ENCODE data around the gene KIF3A.

The KIF3A gene

DNA sequence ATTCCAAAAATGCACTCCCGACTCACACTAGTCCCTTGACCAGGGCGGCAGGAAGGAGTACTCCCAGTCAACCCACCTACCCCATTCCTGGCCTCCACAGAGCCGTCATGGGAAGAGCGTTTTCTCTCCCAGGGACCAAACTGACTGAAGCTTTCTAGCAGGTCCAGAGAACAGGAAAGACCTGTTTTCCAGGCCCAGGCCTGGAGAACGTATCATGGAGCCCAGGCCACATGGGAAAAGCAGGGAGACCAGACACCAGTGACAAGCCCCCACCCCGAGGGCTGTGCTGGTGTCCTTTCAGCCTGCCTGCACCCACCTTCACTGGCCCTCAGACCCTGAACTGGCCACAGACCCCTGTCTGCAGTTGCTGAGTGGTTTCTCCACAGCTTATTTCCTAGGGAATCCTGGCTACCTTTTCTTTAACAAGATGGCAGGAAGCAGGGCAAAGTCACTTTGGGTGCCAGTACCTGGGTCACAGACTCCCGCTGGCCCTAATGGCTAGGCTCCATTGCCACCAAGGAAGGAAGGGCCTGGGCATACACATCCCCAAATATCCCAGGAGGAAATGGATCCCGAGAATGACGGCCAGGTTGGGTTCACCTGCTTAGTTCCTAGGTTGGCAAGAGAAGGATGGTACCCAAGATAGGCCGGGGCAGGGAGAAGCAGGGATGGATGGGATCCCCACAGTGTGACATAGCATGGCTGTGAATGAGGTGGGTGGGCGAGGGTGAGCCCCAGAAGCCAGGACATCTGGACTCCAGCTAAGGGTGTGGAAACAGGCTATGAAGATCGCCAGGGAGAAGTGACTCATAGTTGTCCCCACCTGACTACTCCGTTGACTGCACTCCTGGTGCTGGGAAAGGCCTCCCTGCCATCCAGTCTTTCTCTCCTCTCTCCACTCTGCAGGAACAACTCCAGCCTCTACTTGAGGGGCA, 22.0 kb upstream of the KIF3A start:
- in situ Hi-C loops (cut with MboI; ENCODE audit: low pct_unique_long_range_greater_than_20kb, low sequenced_read_pairs) = no loop called here
- DNase-seq = no peak

DNA sequence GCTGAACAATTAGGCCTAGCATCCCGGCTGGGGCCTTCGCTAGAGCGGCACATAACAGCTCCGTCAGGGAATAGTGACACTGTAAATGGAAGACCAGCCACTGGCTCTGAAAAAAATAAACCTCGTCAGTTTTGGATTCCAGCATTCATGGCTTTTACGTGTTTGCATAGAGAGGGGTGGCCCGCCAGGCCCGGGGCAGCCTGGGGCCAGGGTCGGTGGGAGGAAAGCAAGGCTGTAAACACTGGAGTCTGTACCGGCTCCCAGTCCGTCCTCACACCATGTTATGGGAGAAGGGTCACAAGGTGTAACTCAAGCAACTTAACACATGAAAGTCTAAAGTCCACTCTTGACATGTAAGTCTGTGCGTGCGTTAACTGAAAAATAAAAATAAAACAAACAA, 21.1 kb upstream of the KIF3A start:
- no peak for DNase-seq
- in situ Hi-C loops (cut with MboI; ENCODE audit: low pct_unique_long_range_greater_than_20kb, low sequenced_read_pairs) = no loop called here

DNA sequence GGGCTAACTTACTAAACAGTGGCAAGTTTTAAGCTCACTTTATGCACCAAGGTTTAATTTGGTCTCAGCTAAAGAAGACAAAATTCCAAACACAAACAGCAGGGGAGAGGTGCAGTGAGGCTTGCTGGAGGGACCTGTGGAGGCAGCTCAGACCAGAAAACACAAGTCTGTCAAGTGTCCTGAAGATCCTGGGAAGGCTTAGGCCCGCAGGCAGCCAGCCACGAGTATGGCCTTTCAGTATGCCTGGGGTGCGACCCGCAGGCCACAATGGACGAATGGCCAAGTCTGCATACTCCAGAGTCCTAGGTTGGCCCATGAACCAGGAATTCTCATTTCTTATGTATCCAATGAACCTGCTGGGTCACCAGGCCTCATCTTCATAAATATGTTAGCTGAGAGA, 19.2 kb upstream of the KIF3A start:
- DNase-seq = no peak
- in situ Hi-C loops (cut with MboI; ENCODE audit: low pct_unique_long_range_greater_than_20kb, low sequenced_read_pairs) = no loop called here

DNA sequence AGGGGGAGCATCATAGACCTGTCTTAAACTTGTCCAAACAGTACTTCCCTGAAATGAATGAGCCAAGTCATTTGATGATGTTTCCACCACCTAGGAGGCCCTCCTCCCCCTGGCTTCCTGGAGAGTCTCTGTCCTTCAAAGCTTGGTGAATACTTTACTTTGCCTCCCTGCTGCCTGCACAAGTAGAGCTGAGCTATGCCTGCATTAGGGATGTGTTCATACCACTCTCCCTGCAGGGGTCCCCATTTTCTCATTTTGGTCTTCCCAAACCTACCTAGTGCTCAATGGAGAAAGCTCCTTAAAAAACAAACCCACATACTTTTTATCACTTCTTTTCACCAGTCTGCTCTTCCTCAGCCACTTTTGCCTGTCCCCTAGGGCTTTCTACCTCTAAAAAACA, 17.6 kb upstream of the KIF3A start:
- peak; percentile 59 for DNase-seq
- in situ Hi-C loops (cut with MboI; ENCODE audit: low pct_unique_long_range_greater_than_20kb, low sequenced_read_pairs) = no loop called here

DNA sequence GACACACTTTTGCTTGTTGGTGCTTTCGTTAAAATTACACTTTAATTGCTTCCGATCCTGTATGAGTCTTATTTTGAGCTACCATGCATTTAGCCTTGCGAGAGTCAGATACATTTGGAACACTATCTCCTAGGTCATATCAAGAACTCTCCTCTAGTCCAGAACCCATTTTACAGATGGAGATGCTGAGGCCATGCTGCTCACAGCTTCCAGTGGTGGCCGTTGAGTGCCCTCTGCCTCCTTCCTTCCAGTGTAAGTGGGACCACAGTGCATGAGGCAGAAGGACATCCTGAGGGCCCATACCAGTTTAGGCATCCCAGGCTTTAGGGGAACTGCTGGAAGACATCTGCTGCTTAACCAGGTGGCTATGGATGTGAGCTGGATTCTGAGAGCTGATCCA, 16.8 kb upstream of the KIF3A start:
- in situ Hi-C loops (cut with MboI; ENCODE audit: low pct_unique_long_range_greater_than_20kb, low sequenced_read_pairs) = no loop called here
- no peak for DNase-seq

DNA sequence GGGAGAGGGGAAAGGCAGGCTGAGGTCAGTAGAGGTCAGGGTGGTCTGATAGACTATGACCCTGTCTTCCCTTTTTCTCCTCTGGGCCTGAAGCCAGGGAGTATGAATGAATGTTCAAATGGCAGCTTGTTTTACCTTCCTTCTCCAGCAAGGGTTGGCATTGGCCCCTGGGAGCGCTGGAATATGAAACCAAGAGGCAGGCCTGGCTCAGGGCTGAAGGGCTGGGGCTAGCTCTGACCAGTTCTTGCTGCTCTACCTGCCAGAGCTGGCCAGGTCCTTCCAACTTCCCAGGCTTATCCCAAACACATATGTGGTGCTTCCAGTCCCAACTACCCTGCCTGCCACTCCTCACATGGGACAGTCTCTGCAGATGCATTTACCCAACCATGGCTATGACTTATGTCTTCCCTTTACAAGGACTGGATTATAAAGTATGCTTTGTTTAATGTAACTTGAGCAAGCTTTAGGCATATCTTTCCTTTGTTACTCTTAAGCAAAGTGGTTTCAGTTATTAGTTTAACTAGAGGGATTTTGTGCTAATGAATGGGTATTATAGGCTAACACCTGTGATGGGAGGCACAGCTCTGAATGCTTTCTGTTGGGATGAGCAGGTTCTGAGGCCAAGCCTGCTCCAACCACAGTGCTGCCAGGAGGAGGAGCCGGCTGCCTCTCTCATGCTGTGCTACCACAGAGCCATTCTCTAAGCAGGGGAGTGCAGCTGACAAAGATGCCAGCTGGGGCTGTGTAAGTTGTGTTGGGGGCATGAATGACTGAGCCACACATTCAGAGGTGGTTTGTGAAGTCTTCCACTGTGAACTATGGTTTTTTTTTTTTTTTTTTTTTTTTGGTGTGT, 16.0 kb upstream of the KIF3A start:
- in situ Hi-C loops (cut with MboI; ENCODE audit: low pct_unique_long_range_greater_than_20kb, low sequenced_read_pairs) = no loop called here

DNA sequence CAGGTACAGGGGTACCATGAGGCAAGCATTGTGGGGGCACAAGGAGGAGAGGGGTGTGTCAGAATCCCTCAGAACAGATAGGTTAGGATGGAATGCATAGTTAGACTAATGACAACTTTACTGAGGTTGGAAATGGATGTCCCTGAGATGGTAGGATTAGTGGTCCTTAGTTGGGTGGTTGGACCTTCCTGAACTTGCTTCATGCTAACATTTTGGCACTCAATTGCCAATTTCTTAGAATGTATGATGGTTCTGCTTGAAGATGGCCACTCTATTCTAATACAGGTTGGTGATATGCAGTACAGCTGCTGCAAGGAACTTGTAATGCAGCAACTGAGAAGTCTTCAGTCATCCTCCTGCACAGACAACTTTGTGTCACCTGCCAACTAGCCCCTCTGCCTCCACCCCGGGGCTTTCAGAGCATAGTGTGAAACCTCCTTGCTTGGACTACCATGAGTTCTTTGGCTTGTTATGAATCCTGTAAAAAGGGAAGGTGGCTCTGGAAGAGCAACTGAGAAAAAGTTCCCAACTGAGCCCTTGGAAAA, 15.3 kb upstream of the KIF3A start:
- in situ Hi-C loops (cut with MboI; ENCODE audit: low pct_unique_long_range_greater_than_20kb, low sequenced_read_pairs) = no loop called here
- no peak for DNase-seq

More for the DNA sequence above, 16.0 kb upstream of the KIF3A start:
- peak; percentile 19 for DNase-seq

DNA sequence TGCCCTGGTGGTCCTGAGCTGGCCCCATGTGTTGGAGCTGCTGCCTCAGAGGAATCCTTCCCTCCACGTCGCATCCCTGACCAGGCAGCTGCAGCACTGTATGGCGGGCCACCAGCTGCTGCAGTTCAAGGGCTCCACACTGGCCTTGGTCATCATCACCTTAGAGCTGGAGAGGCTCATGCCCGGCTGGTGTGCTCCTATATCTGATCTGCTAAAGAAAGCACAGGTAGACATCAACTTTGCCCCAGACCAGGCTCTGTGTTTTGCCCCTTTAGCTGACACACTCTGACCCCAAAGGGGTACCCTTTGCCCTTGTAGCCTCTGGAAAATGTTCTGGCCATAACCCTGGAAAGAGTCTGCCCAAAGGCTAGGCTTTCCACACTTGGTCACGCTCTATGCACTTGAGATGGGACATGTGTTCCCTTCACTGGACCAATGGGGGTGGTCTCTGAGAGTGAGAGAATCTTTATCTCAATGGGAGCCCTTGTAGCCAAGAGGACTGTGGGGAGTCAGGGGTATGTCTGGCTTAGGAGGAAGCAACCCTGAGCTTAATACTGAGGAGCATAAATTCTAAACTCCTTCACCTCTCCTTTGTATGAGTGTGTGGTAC, 14.7 kb upstream of the KIF3A start:
- no peak for DNase-seq
- in situ Hi-C loops (cut with MboI; ENCODE audit: low pct_unique_long_range_greater_than_20kb, low sequenced_read_pairs) = no loop called here

DNA sequence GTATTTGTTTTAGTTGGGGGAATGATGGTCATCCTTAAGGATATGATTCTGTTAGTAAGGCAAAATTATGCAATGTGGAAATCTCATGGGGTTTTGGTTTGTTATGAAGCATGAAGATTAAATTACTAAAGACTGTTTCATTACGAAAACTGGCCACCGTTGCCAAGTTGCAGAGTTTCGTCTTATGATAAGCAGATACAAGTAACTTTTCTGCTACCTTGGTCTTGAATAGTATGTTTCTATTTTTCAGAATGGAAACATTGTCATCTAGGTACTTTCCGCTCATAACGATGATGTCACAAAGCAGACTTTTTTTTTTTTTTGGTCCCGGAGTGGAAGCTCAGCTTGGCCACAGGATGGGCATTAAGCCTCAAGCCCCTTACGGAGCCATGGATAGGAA, 14.1 kb upstream of the KIF3A start:
- no peak for DNase-seq
- in situ Hi-C loops (cut with MboI; ENCODE audit: low pct_unique_long_range_greater_than_20kb, low sequenced_read_pairs) = no loop called here

DNA sequence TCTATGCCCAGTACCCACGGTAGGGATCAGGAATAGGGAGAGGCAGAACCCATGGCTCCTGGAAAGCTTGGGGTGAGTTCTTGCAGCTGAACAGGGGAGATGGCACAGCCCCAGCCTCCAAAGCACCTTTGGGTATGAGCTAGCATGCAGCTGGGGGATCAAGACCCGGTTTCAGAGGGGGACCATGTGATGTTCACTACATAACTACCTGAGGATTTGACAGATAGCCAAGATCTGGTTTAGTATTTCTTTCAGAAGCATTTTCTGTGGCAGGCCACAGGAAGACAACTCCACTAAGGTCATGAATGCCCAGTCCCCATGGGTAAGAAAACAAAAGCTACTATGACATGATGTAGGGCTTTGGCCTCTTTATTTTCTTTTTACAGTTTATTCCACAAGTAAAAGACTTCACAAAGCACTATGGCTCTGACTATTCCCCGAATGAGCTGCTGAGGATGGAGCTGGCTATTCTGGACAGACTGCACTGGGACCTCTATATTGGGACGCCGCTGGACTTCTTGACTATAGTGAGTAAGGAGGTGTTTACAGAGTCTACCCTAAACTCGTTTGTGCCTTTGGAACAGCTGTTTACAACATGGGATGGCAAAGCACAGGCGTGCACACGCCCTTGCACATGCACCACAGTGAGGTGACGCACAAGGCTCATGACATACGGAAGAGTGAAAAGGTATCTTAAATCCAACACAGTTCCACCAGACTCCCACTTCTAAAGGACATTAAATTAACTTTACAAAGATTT, 13.3 kb upstream of the KIF3A start:
- no peak for DNase-seq
- in situ Hi-C loops (cut with MboI; ENCODE audit: low pct_unique_long_range_greater_than_20kb, low sequenced_read_pairs) = no loop called here

DNA sequence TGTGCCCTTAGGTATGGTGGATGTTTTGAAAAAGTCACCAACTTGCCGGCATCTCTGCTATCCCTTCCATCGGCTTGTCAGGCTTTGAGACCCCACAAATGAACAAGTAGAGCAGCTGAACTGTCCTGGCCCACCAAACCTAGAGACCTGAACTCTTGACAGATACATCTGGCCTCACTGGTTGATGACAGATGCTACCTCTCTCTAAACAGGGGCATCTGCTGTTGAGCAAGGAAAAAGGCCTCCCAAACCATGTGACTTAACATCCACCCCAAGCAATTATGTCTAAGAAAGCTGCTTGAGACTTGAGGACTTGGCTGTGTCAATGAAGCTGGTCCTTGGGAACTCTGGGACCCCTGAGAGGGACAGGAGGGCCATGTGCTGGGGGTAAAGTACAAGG, 12.2 kb upstream of the KIF3A start:
- DNase-seq = no peak
- in situ Hi-C loops (cut with MboI; ENCODE audit: low pct_unique_long_range_greater_than_20kb, low sequenced_read_pairs) = no loop called here

DNA sequence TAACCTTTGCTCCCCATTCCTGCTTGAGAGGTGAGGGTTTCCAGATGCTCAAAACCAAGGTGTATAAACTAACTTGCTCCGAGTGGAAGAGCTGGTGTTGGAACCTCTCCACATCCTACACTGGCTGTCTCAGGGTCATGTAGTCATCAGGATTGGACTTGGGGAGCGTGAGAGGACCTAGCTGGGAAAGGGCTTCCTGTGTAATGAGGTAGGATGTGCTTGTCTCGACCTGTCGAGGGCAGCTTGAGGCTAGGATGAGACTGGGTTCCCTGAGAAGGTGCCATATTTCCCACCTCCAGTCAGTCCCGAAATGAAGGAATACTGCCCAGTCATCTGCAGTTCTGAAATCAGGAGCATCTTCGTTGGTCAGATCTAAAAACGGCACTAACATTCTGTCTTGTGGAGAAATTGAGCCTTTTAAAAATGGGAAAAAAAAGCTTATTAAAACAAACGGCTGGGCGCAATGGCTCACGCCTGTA, 11.2 kb upstream of the KIF3A start:
- in situ Hi-C loops (cut with MboI; ENCODE audit: low pct_unique_long_range_greater_than_20kb, low sequenced_read_pairs) = no loop called here
- no peak for DNase-seq

DNA sequence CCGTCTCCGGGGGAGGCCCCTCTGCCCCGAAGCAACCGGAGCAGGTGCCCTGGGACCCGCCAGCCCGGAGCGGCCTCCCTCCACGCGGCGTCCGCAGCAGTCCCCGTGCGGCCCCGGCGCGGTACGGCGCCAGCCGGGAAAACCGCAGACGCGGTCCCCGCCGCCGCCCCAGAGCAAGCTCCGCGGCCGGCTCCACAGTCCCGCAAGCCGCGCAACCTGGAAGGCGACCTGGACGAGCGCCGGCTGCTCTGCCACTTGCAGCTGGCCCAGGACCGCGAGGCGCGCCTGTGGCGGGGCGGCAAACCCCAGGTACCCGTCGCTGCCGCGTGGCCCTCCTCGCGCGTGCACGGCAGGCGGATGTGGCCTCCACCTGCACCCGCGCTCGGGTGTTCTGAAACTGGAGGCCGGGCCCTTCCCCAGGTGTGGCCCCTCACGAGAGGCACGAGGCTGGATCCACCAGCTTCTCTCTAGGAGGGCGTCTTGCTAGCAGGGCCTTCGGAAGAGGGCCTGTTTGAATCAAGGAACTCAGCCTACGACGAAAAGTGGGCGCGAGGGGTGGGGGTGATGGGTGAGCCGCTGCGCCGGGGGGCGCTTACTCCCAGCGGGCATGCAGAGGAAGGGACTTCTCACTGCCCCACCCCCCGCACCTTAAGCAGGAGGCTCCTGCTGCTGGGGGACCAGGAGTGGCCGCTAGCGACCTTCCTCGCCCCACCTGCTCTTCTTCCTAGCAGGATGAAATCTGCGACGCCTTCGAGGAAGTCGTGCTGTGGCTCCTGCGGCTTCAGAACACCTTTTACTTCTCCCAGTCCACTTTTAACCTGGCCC, 10.5 kb upstream of the KIF3A start:
- in situ Hi-C loops (cut with MboI; ENCODE audit: low pct_unique_long_range_greater_than_20kb, low sequenced_read_pairs) = no loop called here
- no peak for DNase-seq

DNA sequence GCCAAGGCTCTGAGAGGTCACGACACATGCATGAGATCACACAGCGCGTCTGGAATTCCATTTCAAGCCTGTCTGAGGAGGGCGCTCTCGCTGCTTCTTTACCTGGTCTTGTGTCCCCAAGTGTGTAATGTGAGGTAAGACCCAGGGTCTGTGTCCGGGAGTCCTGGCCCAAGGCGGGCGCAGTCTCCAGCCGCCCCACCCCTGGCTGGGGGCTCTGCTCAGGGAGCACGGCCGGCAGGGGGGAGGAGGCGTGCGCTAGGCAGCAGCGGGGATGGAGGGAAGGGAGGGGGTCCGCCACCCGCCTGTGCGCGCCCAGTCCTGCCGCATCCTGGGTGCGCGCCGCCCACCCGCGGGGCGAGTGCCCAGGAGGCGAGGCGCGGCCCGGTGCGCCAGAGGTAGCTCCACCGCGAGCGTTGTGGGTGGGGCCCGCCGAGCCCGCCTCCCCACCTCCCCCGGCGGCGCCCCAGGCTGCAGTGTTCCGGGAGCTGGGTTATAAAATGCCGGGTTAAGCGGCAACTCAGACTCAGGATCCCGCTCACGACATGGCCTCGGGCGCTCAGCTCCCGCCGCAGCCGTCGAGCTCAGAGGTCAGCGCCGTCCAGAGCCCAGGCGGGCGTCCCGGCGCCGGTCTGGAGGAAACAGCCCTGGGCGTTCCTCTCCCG, 9.7 kb upstream of the KIF3A start, which contains the start of gene CCNI2:
Gene CCNI2, plus strand, starts transcription at position 473 of the 662 bp plus-strand sequence. Its CDS starts 70 bp downstream, at position 543.
- in situ Hi-C loops (cut with MboI; ENCODE audit: low pct_unique_long_range_greater_than_20kb, low sequenced_read_pairs) = no loop called here
- no peak for DNase-seq

DNA sequence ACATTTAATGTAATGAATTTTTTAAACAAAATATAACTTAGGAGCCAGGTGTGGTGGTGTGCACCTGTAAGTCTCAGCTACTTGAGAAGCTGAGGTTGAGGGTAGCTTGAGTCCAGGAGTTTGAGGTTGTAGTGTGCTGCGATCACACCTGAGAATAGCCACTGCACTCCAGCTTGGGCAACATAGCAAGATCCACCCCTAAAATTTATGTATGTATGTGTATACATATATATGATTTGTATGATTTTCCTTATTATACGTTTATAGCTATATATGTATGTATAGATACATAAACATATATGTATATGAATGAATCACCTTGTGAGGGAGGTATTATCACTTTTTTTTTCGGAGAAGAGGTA, 9.2 kb upstream of the KIF3A start:
- DNase-seq = no peak
- in situ Hi-C loops (cut with MboI; ENCODE audit: low pct_unique_long_range_greater_than_20kb, low sequenced_read_pairs) = no loop called here

DNA sequence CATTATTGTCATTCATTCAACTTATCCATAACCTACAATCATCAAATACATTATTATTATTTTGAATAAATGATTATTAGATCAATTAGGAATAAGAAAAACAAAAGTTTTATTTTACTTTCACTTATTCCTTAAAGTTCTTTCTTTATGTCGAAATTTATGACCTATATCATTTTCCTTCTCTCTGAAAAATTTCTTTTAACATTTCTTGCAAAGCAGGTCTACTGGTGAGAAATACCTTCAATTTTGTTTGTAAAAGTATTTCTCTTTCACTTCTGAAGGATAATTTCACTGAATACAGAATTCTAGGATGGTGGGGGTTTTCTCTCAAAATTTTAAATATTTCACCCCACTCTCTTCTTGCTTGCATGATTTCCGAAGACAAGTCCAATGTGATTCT, 7.3 kb upstream of the KIF3A start:
- DNase-seq = no peak
- in situ Hi-C loops (cut with MboI; ENCODE audit: low pct_unique_long_range_greater_than_20kb, low sequenced_read_pairs) = no loop called here

DNA sequence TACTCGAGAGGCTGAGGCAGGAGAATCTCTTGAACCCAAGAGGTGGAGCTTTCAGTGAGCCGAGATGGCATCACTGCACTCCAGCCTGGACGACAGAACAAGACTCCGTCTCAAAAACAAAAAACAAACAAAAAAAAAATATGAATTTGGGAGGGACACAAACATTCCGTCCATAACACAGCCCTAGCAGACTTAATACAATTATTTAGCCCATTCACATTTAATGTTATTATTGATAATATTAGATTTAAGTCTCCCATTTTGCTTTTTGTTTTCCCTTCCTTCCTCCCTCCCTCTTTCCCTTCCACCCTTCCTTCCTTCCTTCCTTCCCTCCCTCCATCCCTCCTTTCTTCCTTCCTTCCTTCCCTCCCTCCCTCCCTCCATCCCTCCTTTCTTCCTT, 5.3 kb upstream of the KIF3A start:
- in situ Hi-C loops (cut with MboI; ENCODE audit: low pct_unique_long_range_greater_than_20kb, low sequenced_read_pairs) = no loop called here
- DNase-seq = no peak

Measured in KBM-7 (cell line).